T-helper 1 cell (primary cell): ENCODE measurements around the gene CASQ1.

ENCODE experiments used
- DNase-seq, 5 donors: peaks; one replicate each; pipeline ENCODE4 v3.0.0-alpha.2; 2012 to 2020

Gene CASQ1

GRCh38 chr1:160227034-160227433, 36.7 kb downstream of the CASQ1 start:
- no peak for DNase-seq

- DNase-seq, result no peak
These were observed 37.2 kb downstream of the CASQ1 start for GRCh38 chr1:160227561-160227960.

- DNase-seq, result no peak
These were observed 38.1 kb downstream of the CASQ1 start for GRCh38 chr1:160228431-160228830.

- DNase-seq, result no peak
These were observed 42.5 kb downstream of the CASQ1 start for GRCh38 chr1:160232911-160233310.

- no peak for DNase-seq
These were observed 46.4 kb downstream of the CASQ1 start for GRCh38 chr1:160236806-160237205.

GRCh38 chr1:160237558-160237957, 47.2 kb downstream of the CASQ1 start:
- DNase-seq, result no peak

- no peak for DNase-seq
These were observed 48.0 kb downstream of the CASQ1 start for GRCh38 chr1:160238408-160238807.

GRCh38 chr1:160239582-160240299, 49.4 kb downstream of the CASQ1 start:
- no peak for DNase-seq

- DNase-seq, result no peak
These were observed 53.4 kb downstream of the CASQ1 start for GRCh38 chr1:160243767-160244166.

- no peak for DNase-seq
These were observed 53.8 kb downstream of the CASQ1 start for GRCh38 chr1:160244209-160244608.

- no peak for DNase-seq
These were observed 55.1 kb downstream of the CASQ1 start for GRCh38 chr1:160245434-160245833.

- DNase-seq, result no peak
These were observed 56.7 kb downstream of the CASQ1 start for GRCh38 chr1:160247053-160247452.

- no peak for DNase-seq
These were observed 60.6 kb downstream of the CASQ1 start for GRCh38 chr1:160251011-160251410.
